Measurements from ENCODE around the gene IQCB1.

GRCh38 chr3:121855555-121855954 lies 20.7 kb upstream of the IQCB1 start:
- TF ChIP-seq CTCF (IDR thresholded peaks at IDR 0.05; ENCODE audit: borderline replicate concordance, extremely low read depth, low read length, poor library complexity, severe bottlenecking) (peak; percentile 52), EZH2 (IDR thresholded peaks at IDR 0.05; ENCODE audit: borderline replicate concordance, low read depth, low read length, severe bottlenecking) (no peak)

Data from DND-41 (cell line).